ENCODE data around the gene TMPRSS6. TPM values are rescaled to one million over a fixed set of nuclear protein-coding genes. Genes with fewer than 3 reads are reported as not detected.

TMPRSS6 gene
- total and polyA plus RNA-seq, 2 of the 13 experiments (the other 11 are each of a cell fraction or from before 2014, with no cell fraction given) = 4.2 to 4.8 TPM

- TF ChIP-seq, protein P1, sequence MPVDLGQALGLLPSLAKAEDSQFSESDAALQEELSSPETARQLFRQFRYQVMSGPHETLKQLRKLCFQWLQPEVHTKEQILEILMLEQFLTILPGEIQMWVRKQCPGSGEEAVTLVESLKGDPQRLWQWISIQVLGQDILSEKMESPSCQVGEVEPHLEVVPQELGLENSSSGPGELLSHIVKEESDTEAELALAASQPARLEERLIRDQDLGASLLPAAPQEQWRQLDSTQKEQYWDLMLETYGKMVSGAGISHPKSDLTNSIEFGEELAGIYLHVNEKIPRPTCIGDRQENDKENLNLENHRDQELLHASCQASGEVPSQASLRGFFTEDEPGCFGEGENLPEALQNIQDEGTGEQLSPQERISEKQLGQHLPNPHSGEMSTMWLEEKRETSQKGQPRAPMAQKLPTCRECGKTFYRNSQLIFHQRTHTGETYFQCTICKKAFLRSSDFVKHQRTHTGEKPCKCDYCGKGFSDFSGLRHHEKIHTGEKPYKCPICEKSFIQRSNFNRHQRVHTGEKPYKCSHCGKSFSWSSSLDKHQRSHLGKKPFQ (CRISPR knock-in tag; IDR thresholded peaks at IDR 0.05; ENCODE audit: insufficient replicate concordance) = no peak
- TF ChIP-seq GFI1 (CRISPR knock-in tag; IDR thresholded peaks at IDR 0.05; ENCODE audit: borderline replicate concordance) (no peak), AFF4 (CRISPR knock-in tag; IDR thresholded peaks at IDR 0.05) (no peak), ZNF850 (CRISPR knock-in tag; conservative IDR thresholded peaks at IDR 0.05) (no peak), ZNF343 (CRISPR knock-in tag; IDR thresholded peaks at IDR 0.05) (no peak), CBX2 (IDR thresholded peaks at IDR 0.05; ENCODE audit: low read depth, low read length) (no peak), CBX2 (CRISPR knock-in tag; IDR thresholded peaks at IDR 0.05; ENCODE audit: low read depth) (no peak), SNAPC5 (CRISPR knock-in tag; IDR thresholded peaks at IDR 0.05; ENCODE audit: borderline replicate concordance) (no peak), ZNF646 (CRISPR knock-in tag; IDR thresholded peaks at IDR 0.05) (no peak), ZNF782 (CRISPR knock-in tag; IDR thresholded peaks at IDR 0.05; ENCODE audit: borderline replicate concordance) (peak; percentile 70; the same call in 1 of the 2 replicates)
- TF ChIP-seq, protein P2, sequence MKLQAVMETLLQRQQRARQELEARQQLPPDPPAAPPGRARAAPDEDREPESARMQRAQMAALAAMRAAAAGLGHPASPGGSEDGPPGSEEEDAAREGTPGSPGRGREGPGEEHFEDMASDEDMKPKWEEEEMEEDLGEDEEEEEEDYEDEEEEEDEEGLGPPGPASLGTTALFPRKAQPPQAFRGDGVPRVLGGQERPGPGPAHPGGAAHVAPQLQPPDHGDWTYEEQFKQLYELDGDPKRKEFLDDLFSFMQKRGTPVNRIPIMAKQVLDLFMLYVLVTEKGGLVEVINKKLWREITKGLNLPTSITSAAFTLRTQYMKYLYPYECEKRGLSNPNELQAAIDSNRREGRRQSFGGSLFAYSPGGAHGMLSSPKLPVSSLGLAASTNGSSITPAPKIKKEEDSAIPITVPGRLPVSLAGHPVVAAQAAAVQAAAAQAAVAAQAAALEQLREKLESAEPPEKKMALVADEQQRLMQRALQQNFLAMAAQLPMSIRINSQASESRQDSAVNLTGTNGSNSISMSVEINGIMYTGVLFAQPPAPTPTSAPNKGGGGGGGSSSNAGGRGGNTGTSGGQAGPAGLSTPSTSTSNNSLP (IDR thresholded peaks at IDR 0.05; ENCODE audit: low read depth, low read length) = no peak
- TF ChIP-seq, protein P3, sequence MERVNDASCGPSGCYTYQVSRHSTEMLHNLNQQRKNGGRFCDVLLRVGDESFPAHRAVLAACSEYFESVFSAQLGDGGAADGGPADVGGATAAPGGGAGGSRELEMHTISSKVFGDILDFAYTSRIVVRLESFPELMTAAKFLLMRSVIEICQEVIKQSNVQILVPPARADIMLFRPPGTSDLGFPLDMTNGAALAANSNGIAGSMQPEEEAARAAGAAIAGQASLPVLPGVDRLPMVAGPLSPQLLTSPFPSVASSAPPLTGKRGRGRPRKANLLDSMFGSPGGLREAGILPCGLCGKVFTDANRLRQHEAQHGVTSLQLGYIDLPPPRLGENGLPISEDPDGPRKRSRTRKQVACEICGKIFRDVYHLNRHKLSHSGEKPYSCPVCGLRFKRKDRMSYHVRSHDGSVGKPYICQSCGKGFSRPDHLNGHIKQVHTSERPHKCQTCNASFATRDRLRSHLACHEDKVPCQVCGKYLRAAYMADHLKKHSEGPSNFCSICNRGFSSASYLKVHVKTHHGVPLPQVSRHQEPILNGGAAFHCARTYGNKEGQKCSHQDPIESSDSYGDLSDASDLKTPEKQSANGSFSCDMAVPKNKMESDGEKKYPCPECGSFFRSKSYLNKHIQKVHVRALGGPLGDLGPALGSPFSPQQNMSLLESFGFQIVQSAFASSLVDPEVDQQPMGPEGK (CRISPR knock-in tag; IDR thresholded peaks at IDR 0.05) = peak; percentile 77
Observed at GRCh38 chr22:37112084-37112728, 2.7 kb upstream of the TMPRSS6 start (continued).
